ENCODE data around the gene HECW1.

DNA sequence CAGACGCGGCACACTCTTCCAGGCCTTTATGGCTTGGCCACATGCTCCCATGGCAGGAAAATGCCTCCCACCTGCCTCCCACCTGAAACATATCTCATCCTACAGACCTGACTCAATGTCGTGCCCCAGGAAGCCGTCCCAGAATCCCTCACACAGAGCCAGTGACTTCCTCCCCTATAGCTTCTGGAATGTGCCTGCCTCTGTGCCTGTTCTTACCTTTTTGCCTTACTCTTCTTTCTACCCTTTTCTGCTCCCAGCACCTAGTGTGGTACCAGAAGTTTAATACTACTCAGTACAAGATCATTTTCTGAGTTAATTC lies 346.5 kb downstream of the HECW1 start:
- no peak for TF ChIP-seq POLR2AphosphoS5 (IDR thresholded peaks at IDR 0.05)
- no peak for TF ChIP-seq CTCF (IDR thresholded peaks at IDR 0.05)
- TF ChIP-seq POLR2A (IDR thresholded peaks at IDR 0.05; ENCODE audit: low read depth): no peak

All from esophagus muscularis mucosa (tissue), 3 donors.